ENCODE data around the gene TMEM108.

The TMEM108 gene

DNA sequence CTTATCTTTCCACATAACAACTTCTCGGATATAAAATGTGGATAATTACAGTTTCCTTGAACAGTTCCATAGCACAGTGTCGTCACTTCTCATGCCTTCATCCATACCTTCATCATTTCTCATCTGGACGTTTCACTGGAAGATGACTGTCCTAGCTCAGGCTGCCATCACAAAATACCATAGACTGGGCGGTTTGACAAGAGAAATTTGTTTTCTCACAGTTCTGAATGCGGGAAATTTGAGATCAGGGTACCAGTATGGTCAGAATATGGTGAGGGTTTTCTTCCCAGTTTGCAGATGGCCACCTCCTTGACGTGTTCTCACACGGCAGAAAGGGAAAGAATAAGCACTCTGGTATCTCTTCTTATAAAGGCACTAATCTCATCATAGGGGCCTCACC, 42.8 kb downstream of the TMEM108 start:
- TF ChIP-seq, protein P1, sequence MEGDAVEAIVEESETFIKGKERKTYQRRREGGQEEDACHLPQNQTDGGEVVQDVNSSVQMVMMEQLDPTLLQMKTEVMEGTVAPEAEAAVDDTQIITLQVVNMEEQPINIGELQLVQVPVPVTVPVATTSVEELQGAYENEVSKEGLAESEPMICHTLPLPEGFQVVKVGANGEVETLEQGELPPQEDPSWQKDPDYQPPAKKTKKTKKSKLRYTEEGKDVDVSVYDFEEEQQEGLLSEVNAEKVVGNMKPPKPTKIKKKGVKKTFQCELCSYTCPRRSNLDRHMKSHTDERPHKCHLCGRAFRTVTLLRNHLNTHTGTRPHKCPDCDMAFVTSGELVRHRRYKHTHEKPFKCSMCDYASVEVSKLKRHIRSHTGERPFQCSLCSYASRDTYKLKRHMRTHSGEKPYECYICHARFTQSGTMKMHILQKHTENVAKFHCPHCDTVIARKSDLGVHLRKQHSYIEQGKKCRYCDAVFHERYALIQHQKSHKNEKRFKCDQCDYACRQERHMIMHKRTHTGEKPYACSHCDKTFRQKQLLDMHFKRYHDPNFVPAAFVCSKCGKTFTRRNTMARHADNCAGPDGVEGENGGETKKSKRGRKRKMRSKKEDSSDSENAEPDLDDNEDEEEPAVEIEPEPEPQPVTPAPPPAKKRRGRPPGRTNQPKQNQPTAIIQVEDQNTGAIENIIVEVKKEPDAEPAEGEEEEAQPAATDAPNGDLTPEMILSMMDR (conservative IDR thresholded peaks at IDR 0.05; ENCODE audit: control insufficient read depth, insufficient read depth, low read depth, low read length) = no peak
- no peak overlapping the region for H3K4me3 ChIP-seq (ENCODE audit: control insufficient read depth, low read depth, low read length)
- DNase-seq (ENCODE audit: low read depth) = no peak

DNA sequence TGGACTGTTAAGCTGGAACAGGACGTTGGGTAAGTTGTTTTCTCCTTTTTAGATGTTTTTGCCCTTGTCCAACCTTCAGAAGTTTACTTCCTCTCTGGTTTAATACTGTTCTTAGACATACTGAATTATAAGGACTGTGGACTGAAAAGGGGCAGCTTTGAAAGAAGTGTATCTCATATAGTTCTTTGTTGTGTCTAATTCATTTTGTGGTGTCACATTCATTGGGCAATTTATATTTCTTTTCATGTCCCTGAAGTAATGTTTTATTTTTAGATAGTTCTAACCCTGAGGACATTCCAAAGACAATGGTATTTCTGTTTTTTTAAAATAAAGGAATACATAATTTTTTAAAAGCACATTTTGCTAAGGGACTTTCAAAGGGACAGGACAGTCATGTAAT, 45.2 kb downstream of the TMEM108 start:
- no peak for DNase-seq (ENCODE audit: low read depth)
- TF ChIP-seq, protein P1 (conservative IDR thresholded peaks at IDR 0.05; ENCODE audit: control insufficient read depth, insufficient read depth, low read depth, low read length) = no peak
- H3K4me3 ChIP-seq (ENCODE audit: control insufficient read depth, low read depth, low read length) = no peak overlapping the region

DNA sequence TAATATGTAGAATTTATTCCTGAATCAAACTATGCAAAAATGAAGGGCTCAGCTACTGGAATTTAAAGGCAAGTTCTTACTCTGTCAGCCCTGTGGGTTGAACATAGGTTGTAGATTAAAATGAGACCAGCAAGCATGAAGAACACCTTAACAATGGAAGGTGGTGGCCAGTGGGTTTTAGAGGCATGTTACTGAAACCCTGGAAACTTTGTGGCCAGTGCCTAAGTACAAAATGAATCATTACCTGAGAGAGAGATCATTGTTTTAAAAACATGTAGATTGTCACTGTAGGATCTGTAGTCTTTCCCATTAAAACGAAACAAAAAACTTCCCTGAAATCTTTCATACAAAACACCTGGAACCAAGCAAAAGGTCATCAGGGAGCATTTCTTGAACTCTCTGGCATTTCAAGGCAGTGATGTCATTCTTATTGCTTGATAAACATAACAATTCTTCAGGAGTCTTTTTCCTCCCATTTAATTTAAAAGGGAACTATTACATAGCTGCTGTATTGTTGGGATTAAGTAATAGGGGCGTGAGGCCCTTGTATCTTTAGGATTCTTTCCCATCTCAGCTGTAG, 51.8 kb downstream of the TMEM108 start:
- DNase-seq (ENCODE audit: low read depth) = no peak
- no peak overlapping the region for H3K4me3 ChIP-seq (ENCODE audit: control insufficient read depth, low read depth, low read length)
- TF ChIP-seq, protein P1 (conservative IDR thresholded peaks at IDR 0.05; ENCODE audit: control insufficient read depth, insufficient read depth, low read depth, low read length) = no peak

DNA sequence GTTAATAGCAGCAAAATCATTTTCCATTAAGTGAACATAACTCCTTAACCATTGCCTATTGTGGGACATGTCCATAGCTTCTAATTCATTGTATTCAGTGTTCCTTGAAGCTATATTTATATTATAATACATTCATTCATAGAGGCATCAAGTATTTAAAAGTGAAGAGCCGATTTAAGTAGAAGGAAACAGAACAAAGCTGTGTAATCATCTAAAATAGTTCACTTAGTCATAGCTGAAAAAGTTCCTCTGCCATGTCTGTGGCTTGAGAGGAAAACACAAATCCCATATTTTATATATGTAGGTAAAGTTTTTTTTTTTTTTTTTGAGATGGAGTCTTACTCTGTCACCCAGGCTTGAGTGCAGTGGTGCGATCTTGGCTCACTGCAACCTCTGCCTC, 54.5 kb downstream of the TMEM108 start:
- H3K4me3 ChIP-seq (ENCODE audit: control insufficient read depth, low read depth, low read length) = no peak overlapping the region
- DNase-seq (ENCODE audit: low read depth) = no peak
- TF ChIP-seq, protein P1 (conservative IDR thresholded peaks at IDR 0.05; ENCODE audit: control insufficient read depth, insufficient read depth, low read depth, low read length) = no peak

DNA sequence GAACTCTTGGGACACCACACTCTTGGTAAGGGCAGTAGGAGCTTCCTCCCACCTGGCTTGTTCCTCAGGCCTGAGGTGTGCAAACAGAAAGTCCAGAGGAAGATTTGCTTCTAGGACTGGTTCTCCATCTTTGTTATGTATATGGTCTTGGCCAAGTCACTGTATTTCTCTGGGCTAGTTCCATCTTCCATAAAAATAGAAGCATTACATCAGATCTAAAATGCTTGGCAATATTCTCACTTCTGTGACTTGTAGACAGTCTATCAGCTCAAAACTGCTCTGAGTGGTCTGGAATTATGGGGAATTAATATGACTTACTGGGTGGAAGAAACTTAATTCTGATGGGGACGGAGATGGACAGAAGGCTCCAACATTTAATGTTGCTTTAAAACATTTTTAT, 55.2 kb downstream of the TMEM108 start:
- no peak overlapping the region for H3K4me3 ChIP-seq (ENCODE audit: control insufficient read depth, low read depth, low read length)
- no peak for DNase-seq (ENCODE audit: low read depth)
- TF ChIP-seq, protein P1 (conservative IDR thresholded peaks at IDR 0.05; ENCODE audit: control insufficient read depth, insufficient read depth, low read depth, low read length) = no peak

DNA sequence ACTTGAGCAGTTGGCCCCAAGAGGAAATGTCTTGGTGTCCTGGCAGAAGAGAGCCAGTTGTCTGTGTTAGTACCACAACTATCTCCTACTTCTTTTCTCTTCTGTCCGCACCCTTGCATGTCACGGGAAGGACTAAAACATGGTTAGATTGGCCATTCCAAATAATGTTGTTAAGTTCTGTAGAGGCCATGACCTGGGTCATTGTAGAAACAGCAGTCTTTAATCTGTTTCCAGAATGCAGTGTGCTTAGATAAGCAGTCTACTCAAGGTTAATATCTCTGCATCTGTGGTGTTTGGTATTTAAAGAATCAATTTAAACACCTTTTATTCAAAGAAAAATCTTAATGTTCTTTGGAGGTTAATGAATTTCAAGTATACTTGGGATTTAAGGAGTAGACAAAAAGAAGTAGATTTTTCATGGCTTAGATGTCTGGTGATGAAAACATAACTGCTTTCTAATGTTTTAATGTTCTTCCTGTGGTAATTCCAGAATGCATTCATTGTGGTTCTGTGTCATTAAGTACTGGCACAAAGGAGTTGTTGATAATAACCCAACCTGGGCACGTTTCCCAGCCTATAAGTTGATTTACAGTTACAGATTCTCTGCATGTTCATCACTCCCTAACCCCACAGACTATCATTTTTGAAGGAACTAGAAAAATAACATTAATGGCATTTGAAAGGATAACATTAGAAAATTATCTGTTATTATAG, 58.9 kb downstream of the TMEM108 start:
- DNase-seq (ENCODE audit: low read depth) = peak; percentile 49
- H3K4me3 ChIP-seq (ENCODE audit: control insufficient read depth, low read depth, low read length) = no peak overlapping the region
- TF ChIP-seq, protein P1 (conservative IDR thresholded peaks at IDR 0.05; ENCODE audit: control insufficient read depth, insufficient read depth, low read depth, low read length) = no peak

Measured in fibroblast of mammary gland (primary cell).